NCI-H748 (cell line): ENCODE measurements around the gene HIC1.
"Not testable (repeated sequence)": the region's sequence is repeated elsewhere in the genome, so short reads cannot be mapped to it uniquely, and the experiment has no call there.

Experiments
- DNase-seq: peaks from one replicate; lab custom pipeline; 2025; ENCODE audit not compliant: unreplicated experiment; lab: John Stamatoyannopoulos, UW

The HIC1 gene, protein sequence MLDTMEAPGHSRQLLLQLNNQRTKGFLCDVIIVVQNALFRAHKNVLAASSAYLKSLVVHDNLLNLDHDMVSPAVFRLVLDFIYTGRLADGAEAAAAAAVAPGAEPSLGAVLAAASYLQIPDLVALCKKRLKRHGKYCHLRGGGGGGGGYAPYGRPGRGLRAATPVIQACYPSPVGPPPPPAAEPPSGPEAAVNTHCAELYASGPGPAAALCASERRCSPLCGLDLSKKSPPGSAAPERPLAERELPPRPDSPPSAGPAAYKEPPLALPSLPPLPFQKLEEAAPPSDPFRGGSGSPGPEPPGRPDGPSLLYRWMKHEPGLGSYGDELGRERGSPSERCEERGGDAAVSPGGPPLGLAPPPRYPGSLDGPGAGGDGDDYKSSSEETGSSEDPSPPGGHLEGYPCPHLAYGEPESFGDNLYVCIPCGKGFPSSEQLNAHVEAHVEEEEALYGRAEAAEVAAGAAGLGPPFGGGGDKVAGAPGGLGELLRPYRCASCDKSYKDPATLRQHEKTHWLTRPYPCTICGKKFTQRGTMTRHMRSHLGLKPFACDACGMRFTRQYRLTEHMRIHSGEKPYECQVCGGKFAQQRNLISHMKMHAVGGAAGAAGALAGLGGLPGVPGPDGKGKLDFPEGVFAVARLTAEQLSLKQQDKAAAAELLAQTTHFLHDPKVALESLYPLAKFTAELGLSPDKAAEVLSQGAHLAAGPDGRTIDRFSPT

DNA sequence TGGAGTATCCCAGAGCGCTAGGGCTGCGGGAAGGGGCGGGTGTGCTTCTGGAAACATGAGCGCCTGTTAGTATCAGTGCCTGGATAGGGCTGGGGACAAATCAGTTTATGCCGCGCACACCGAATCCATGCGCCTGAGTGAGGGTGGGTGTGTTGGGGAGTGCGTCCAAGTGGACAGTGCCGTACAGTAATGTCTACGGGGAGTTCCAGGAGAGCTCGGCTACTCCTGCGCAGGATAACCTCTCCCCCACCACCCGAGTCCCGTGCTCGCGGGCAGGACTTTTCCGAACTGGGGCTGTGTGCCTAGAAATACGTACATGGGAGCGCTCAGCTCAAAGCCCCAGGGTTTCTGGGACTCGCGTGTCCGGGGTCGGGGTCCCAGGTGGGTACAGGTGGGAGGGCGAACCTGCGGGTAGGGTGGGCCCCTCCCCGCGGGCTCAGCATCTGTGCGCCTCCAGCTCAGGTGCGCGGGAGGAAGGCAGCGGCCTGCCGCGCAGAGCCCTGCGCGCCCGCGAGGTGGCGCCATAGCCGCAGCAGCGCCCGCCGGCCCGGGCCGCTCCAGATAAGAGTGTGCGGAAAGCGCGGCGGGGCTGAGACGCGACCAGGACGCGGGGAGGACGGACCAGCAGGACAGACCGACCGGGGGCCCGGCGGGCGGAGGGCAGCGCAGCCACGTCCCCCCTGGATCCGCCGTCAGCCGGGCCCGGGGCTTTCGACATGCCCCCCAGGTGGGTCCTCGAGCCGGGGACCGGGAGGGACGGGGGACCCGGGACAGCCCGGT is at the start of gene HIC1:
TSS of gene HIC1 (plus strand) at position 592 of the 780 bp plus-strand sequence. CDS start 1,588 bp downstream, outside the sequence.
- peak; percentile 81 for DNase-seq

GRCh38 chr17:2008332-2009126 is 46.4 kb upstream of the HIC1 start:
- DNase-seq = no peak

- DNase-seq = no peak
Measured at GRCh38 chr17:2009737-2010136, 45.2 kb upstream of the HIC1 start.

DNA sequence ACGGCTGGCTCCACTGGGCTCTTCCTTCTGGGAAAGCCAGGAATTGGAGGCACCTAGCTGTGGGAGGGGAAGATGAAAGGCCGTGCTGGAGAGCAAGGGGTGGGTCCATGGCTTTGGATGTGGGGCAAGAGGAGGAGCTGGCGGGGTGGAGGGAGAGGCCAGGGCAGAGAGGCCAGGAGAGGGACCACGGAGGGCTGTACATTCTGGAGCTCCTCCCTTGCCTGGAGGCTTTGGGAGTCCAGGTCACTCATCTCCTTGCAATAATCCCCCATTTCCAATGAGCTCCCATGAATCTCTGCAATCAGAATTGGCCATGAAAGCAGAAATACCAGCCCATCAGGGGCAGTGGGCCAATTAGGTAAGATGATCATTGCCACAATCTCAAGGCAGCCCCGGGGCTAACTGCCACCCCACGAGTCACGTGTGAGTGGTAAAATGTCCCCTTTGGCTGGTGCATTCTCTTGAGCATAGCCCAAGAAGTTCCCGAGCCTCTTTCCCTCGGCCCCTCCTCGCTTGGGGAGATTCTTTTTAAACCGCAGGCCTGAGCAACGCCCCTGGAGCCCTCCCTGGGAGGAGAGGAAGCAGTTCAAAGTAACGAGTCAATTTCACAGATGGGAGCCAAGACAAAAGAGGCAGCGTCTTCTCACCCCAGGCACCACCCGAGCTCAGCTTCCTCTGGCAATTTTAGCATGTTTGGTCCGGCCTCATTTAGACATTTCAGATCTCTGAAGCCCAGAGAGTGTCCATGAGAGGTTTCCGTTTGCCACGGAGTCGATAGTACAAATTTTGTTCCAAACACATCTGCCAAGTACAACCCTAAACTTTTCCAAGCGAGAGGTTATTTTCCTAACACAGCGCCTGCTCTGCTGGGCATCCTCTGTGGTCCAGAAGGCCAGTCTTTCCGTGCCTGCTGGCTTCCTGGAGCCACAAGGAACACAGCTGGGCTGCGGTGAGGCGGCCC is 43.2 kb upstream of the HIC1 start:
- no peak for DNase-seq

- DNase-seq = no peak
Measured at GRCh38 chr17:2012499-2012898, 42.4 kb upstream of the HIC1 start.

- not testable (repeated sequence) for DNase-seq
Measured at GRCh38 chr17:2013220-2013993, 41.5 kb upstream of the HIC1 start.

GRCh38 chr17:2013994-2014317 is 40.9 kb upstream of the HIC1 start:
- no peak for DNase-seq

DNA sequence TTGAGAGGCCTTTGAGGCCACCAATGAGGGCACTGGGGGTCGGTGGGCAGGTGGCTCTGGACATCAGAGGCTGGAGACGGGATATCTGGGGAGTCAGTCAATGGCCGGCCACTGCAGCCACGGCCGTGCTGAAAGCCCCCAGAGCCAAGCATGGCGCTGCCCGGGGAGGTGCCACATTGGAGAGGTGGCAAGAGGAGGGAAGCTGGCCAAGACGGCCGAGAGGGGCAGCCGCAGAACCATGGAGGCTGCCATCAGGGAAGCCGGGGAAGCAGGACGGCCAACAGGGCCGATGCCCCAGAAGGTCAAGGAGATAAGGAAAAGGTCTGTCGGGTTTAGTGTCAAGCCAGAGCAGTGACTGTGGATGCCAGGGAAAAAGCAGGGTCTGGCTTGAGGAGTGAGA is 39.6 kb upstream of the HIC1 start:
- DNase-seq = no peak

- no peak for DNase-seq
Measured at GRCh38 chr17:2016494-2016893, 38.4 kb upstream of the HIC1 start.

- no peak for DNase-seq
Measured at GRCh38 chr17:2017274-2017941, 37.5 kb upstream of the HIC1 start.

DNA sequence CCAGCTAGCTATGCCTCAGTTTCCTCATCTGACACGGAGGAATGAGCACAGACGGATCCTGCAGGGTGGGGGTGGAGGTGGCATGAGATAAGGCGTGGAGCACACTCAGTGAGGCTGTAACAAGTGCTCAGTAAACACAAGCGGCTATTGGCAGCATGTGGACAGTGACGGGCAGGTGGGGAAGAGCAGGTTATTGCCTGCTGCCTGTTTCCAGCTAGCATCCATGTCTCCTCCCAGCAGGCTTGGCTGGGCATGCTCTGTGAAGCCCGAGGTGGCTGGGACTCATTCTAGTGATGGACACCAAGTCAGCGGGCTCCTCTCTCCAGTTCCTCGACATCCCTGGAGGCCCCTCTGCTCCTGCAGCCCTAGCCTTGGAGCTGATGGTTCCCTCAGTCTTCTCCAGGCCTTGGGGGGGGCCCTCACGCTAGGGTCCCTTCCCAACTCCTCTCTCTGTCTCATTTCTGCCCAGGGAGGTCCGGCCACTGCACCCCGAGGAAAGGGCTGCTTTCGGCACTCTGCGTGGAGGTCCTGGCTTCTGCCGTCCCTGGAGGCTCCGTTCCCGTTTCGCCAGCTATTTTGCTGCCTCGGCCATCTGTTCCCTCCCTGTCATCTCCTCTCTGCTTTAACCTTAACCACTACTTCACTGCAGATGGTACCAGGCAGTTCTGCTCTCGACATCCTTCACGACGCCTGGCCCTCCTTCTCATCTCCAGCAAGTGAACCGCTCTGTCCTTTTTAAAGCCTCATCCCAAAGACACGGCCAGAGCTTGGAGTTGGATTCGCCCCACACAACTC is 36.0 kb upstream of the HIC1 start:
- peak; percentile 84 for DNase-seq

DNA sequence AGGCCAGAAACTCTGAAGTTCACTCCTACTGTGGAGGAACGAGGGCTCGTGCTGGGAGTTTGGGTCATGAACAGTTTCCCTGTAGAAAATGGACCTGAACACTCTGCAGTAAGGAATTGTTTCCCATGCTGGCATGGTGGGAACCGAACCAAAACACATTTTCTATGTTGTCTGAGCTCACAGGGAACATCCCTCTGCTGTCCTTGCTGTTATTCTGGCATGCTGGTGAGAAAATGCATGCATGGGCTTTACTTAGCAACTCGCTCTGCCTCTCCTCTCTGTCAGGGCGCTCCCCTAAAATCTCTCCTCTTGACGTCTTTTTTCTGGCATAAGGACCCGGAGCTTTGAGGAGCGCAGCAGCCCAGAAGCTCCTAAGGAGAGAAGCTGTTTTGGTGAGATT is 35.2 kb upstream of the HIC1 start:
- no peak for DNase-seq

DNA sequence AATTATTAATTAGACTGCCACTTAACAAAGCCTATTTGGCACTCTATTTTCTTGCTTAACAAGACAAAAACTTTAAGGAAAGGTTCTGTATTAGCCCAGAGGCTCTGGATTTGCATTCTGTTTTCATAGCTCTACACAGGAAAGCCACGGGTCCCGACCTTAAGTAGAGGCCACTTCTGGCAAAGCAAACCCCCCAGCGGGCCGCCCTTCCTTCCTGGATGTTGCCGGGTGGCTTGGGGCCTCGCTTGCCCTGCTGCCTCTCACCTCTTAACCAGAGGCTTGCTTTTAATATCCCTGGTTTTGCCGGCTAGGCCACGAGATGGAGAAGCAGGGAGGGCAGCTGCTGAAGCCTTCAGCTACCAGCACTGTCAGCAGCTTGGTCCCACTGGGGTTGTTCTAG is 34.2 kb upstream of the HIC1 start:
- no peak for DNase-seq

GRCh38 chr17:2022647-2023240 is 32.2 kb upstream of the HIC1 start:
- DNase-seq = no peak

DNA sequence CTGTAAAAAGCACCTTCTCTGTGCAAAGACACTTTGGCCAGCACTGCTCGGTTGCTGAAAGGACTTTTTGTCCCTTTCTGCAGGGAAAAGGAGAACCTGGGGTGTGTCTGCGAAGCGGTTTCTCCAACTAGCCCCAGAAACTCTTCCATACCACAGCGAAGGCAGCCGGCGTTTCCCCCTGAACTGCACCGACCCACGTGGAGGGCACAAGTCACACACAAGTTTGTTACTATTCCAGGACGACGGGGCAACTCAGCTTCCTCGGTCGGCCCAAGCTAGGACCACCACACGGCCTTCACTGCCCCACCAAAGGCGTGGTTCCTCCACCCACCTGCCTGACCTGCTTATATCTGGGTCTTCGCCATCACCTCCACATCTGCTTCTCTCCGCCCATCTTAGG is 31.6 kb upstream of the HIC1 start:
- no peak for DNase-seq

GRCh38 chr17:2023692-2024571 is 31.0 kb upstream of the HIC1 start:
- DNase-seq = peak; percentile 93
